Breast epithelium (tissue), 4 donors: ENCODE measurements around the gene CLIP2. TPM values are rescaled to one million over a fixed set of nuclear protein-coding genes. Genes with fewer than 3 reads are reported as not detected.
"Not testable (repeated sequence)": the region's sequence is repeated elsewhere in the genome, so short reads cannot be mapped to it uniquely, and the experiment has no call there.

Source experiments
- DNase-seq, 2 donors: peaks; one replicate each; pipeline ENCODE4 v3.0.0-alpha.2; 2019; ENCODE audit warnings: low spot score in 2 of 2
- H3K27ac ChIP-seq, 2 donors: fragments of 200-600 bp; sonication (generic) in 1 of 2; one replicate each; pipeline ENCODE4 v1.5.1; 2016 to 2019; ENCODE audit warnings: mild to moderate bottlenecking in 1 of 2
- H3K27me3 ChIP-seq, 2 donors: fragments of 200-600 bp; sonication (generic) in 1 of 2; one replicate each; pipeline versions ENCODE4 v1.5.1 to v1.6.0; 2017 to 2019; ENCODE audit warnings: control low read depth in 1 of 2, mild to moderate bottlenecking in 1 of 2
- H3K36me3 ChIP-seq: fragments of 200-600 bp; one replicate; pipeline ENCODE4 v1.5.1; 2019
- H3K4me1 ChIP-seq, 2 donors: fragments of 200-600 bp; sonication (generic); one replicate each; pipeline ENCODE4 v1.5.1; 2016 to 2019; ENCODE audit warnings: control low read depth in 1 of 2
- H3K4me3 ChIP-seq, 3 donors: fragments of 200-600 bp; sonication (generic); 1 replicate in 2 of 3; 2 replicates in 1 of 3; pipeline ENCODE4 v1.5.1; 2016 to 2019; ENCODE audit warnings: mild to moderate bottlenecking in 3 of 3, moderate library complexity in 2 of 3
- H3K9me3 ChIP-seq, 2 donors: fragments of 200-600 bp; sonication (generic) in 1 of 2; one replicate each; pipeline ENCODE4 v1.5.1; 2016 to 2019; ENCODE audit warnings: control low read depth in 1 of 2
- CTCF ChIP-seq, 3 donors: fragments of 450-650 bp; IDR thresholded peaks; one replicate each; pipeline ENCODE4 v1.5.1; 2016 to 2017; ENCODE audit warnings: antibody characterized with exemption in 3 of 3, mild to moderate bottlenecking in 3 of 3, moderate library complexity in 3 of 3
- POLR2A ChIP-seq: fragments of 450-650 bp; IDR thresholded peaks from one replicate; pipeline ENCODE4 v1.6.1; 2016; ENCODE audit warnings: antibody characterized with exemption, mild to moderate bottlenecking, moderate library complexity
- POLR2AphosphoS5 ChIP-seq, 3 donors: sonication (generic); formaldehyde crosslinking; IDR thresholded peaks; one replicate each; pipeline ENCODE4 v1.6.1; 2017; ENCODE audit warnings: antibody characterized with exemption in 3 of 3
- intact Hi-C: fragments of 100-400 bp; cut with DNase I; formaldehyde crosslinking; loops from one replicate; pipeline ENCODE4 v1.15.1; 2023; ENCODE audit warnings: low total_unique reads
- total RNA-seq, 3 donors: library from RNA; depleted of rRNA; stranded (reverse); fragments of >200 nt; gene quantifications; one replicate each; pipeline ENCODE4 v1.1.0, GENCODE V29; 2016

CLIP2 gene
- total RNA-seq, 3 donors from 2014 or later, result 7.3 to 20.3 (median 13.0) TPM

DNA sequence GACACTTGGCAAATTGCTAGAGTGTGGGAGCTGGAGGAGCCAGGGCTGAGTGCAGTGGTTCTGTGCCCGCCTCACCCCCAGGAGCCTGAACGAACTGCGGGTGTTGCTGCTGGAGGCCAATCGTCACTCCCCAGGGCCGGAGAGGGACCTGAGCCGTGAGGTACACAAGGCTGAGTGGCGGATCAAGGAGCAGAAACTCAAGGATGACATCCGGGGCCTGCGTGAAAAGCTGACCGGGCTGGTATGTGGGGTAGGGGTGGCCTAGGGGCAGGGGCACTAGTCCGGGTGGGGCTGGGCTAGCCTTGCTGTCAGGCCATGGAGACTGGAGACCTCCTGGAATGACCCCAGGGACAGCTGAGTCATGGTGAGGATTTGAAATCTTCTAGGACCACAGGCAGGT lies 107.8 kb downstream of the CLIP2 start:
- TF ChIP-seq POLR2A (no peak), POLR2AphosphoS5 (IDR thresholded peaks at IDR 0.05) (no peak), CTCF (IDR thresholded peaks at IDR 0.05) (no peak)
- H3K36me3 ChIP-seq, result no peaks in the 10 kb centered on the region
- H3K4me1 ChIP-seq, result no peaks in the 10 kb centered on the region
- no peaks in the 10 kb centered on the region for H3K9me3 ChIP-seq
- DNase-seq, result no peak
- no peaks in the 10 kb centered on the region for H3K27me3 ChIP-seq
- intact Hi-C loops, result loop anchor here (5.0 kb wide), 1 partner anchor 640 kb away; no protein-coding TSS in a partner anchor
- no peak overlapping the region for H3K4me3 ChIP-seq
- H3K27ac ChIP-seq, result no peak overlapping the region

DNA sequence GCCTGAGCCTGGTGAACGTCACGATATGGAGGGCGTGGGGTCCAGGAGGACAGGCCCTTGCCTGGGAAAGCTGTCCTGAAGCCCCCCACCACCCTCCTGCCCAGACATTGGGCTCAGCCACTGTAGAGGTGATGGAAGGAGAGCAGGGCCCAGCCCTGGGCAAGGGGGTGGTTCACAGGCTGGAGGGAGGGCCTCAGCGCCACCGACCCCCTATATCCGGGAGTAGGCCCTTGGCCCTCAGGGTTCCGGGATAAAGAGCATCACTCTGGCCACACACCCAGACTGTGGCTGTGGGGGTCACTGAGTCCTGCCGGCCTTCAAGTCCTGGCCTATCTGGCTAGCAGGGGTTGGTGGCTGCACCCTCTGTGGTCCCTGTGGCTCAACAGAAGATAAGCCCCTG lies 109.2 kb downstream of the CLIP2 start:
- TF ChIP-seq POLR2AphosphoS5 (IDR thresholded peaks at IDR 0.05), result no peak
- TF ChIP-seq POLR2A, result no peak
- TF ChIP-seq CTCF (IDR thresholded peaks at IDR 0.05), result no peak
- intact Hi-C loops, result loop anchor here (2.0 to 5.0 kb wide), 2 partner anchors 314 to 641 kb away; no protein-coding TSS in a partner anchor
- Histone ChIP-seq H3K4me1 (no peaks in the 10 kb centered on the region), H3K36me3 (no peaks in the 10 kb centered on the region), H3K27me3 (no peaks in the 10 kb centered on the region), H3K9me3 (no peaks in the 10 kb centered on the region), H3K27ac (no peak overlapping the region), H3K4me3 (no peak overlapping the region)
- no peak for DNase-seq

- Histone ChIP-seq H3K36me3 (no peaks in the 10 kb centered on the region), H3K27me3 (no peaks in the 10 kb centered on the region), H3K4me1 (no peaks in the 10 kb centered on the region), H3K27ac (no peak overlapping the region), H3K9me3 (no peaks in the 10 kb centered on the region), H3K4me3 (no peak overlapping the region)
- DNase-seq, result no peak
- intact Hi-C loops, result loop anchor here (2.0 to 5.0 kb wide), 2 partner anchors 314 to 642 kb away; no protein-coding TSS in a partner anchor
- TF ChIP-seq POLR2AphosphoS5 (IDR thresholded peaks at IDR 0.05) (no peak), CTCF (IDR thresholded peaks at IDR 0.05) (no peak), POLR2A (no peak)
Measured at GRCh38 chr7:74399006-74399405, 109.8 kb downstream of the CLIP2 start.

GRCh38 chr7:74400420-74401136 lies 111.4 kb downstream of the CLIP2 start:
- no peaks in the 10 kb centered on the region for H3K9me3 ChIP-seq
- no peak overlapping the region for H3K4me3 ChIP-seq
- no peaks in the 10 kb centered on the region for H3K27me3 ChIP-seq
- no peak for TF ChIP-seq POLR2AphosphoS5 (IDR thresholded peaks at IDR 0.05)
- H3K4me1 ChIP-seq, result no peaks in the 10 kb centered on the region
- no peaks in the 10 kb centered on the region for H3K36me3 ChIP-seq
- no peak overlapping the region for H3K27ac ChIP-seq
- intact Hi-C loops, result loop anchor here (10.0 kb wide), 1 partner anchor 196 kb away; no protein-coding TSS in a partner anchor
- DNase-seq, result no peak

DNA sequence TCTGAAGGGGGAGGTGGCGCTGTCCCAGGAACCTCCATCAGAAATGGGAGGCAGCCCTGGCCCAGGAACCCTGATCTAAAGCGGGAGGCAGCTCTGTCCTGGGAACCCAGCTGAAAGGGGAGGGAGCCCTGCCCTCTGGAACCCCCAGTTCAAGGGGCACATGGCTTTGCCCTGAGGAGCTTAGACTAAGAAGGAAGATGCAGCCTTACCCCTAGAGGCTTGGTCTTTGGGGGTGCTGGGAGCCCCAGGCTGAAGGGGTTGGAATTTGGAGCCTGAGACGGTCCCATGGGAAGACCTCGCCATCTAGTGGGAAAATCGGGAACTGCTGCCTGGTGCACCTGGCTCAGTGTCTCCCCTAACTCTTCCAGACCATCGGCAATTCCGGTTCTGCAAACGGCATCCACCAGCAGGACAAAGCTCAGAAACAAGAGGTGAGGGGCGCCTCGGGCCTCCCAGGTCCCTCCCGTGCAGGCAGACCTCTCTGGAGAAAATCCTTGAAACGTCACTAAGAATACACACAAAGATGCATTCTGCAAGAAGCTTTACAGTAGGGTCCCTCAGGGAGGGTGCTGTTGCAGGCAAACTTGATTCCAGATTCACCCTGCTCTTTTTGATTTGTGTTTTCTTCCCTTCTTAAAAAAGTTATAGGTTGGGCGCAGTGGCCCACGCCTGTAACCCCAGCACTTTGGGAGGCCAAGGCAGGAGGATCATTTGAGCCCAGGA lies 112.1 kb downstream of the CLIP2 start:
- H3K27me3 ChIP-seq, result no peaks in the 10 kb centered on the region
- DNase-seq, result peak; percentile 52 to 71
- H3K4me3 ChIP-seq, result no peak overlapping the region
- TF ChIP-seq POLR2AphosphoS5 (IDR thresholded peaks at IDR 0.05) (peak in 1 of 3 donors; percentile 23), CTCF (IDR thresholded peaks at IDR 0.05) (peak; percentile 90 to 94 (median 93)), POLR2A (no peak)
- intact Hi-C loops, result loop anchor here (10.0 kb wide), 1 partner anchor 196 kb away; no protein-coding TSS in a partner anchor
- H3K9me3 ChIP-seq, result no peaks in the 10 kb centered on the region
- H3K27ac ChIP-seq, result no peak overlapping the region
- no peaks in the 10 kb centered on the region for H3K36me3 ChIP-seq
- H3K4me1 ChIP-seq, result no peaks in the 10 kb centered on the region

DNA sequence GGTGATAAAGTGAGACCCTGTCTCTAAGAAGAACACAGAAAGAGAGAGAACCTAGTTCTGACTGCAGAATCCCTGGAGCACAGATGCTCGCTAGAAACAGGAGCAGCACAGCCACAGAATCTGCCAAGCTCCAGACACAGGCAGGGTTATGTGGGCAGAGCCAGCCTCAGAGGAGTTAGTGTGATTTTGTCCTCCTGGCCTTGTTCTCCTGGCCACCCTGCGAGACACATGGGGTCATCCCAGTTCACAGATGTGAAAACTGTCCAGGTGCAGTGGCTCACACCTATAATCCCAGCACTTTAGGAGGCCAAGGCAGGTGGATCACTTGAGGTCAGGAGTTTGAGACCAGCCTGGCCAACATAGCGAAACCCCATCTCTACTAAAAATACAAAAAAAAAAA lies 113.5 kb downstream of the CLIP2 start:
- H3K4me1 ChIP-seq, H3K27me3 ChIP-seq, H3K4me3 ChIP-seq, H3K36me3 ChIP-seq, DNase-seq, H3K27ac ChIP-seq, H3K9me3 ChIP-seq: not testable (repeated sequence)
- intact Hi-C loops, result loop anchor here (10.0 kb wide), 1 partner anchor 198 kb away; no protein-coding TSS in a partner anchor
